ENCODE measurements around the gene NR5A1.

Gene NR5A1

GRCh38 chr9:124500796-124501611 is 6.2 kb downstream of the NR5A1 start:
- peaks cover 7% of the 10 kb centered on the region for H3K9me3 ChIP-seq (ENCODE audit: severe bottlenecking)
- H3K36me3 ChIP-seq, result no peaks in the 10 kb centered on the region
- TF ChIP-seq CTCF (IDR thresholded peaks at IDR 0.05; ENCODE audit: low read depth, low read length), result no peak
- peaks cover 13% of the 10 kb centered on the region for H3K27me3 ChIP-seq (ENCODE audit: insufficient read depth, low read depth, severe bottlenecking)
- H3K27ac ChIP-seq, result no peak overlapping the region
- H3K4me3 ChIP-seq (ENCODE audit: low read depth, low read length), result no peak overlapping the region
- no peak for DNase-seq

- no peak for TF ChIP-seq CTCF (IDR thresholded peaks at IDR 0.05; ENCODE audit: low read depth, low read length)
- Histone ChIP-seq H3K27ac (no peak overlapping the region), H3K27me3 (ENCODE audit: insufficient read depth, low read depth, severe bottlenecking) (peaks cover 13% of the 10 kb centered on the region), H3K4me3 (ENCODE audit: low read depth, low read length) (no peak overlapping the region), H3K36me3 (no peaks in the 10 kb centered on the region), H3K9me3 (ENCODE audit: severe bottlenecking) (peaks cover 7% of the 10 kb centered on the region)
- no peak for DNase-seq
Measured at GRCh38 chr9:124500028-124500795, 7.0 kb downstream of the NR5A1 start.

GRCh38 chr9:124499216-124499615 is 8.0 kb downstream of the NR5A1 start:
- Histone ChIP-seq H3K27ac (no peak overlapping the region), H3K9me3 (ENCODE audit: severe bottlenecking) (peaks cover 7% of the 10 kb centered on the region)

GRCh38 chr9:124498499-124499146 is 8.6 kb downstream of the NR5A1 start:
- Histone ChIP-seq H3K27me3 (ENCODE audit: insufficient read depth, low read depth, severe bottlenecking) (peaks cover 1% of the 10 kb centered on the region), H3K36me3 (no peaks in the 10 kb centered on the region), H3K4me3 (ENCODE audit: low read depth, low read length) (no peak overlapping the region), H3K27ac (no peak overlapping the region), H3K9me3 (ENCODE audit: severe bottlenecking) (peaks cover 1% of the 10 kb centered on the region)
- no peak for DNase-seq
- TF ChIP-seq CTCF (IDR thresholded peaks at IDR 0.05; ENCODE audit: low read depth, low read length), result no peak

More at GRCh38 chr9:124499216-124499615, 8.0 kb downstream of the NR5A1 start:
- Histone ChIP-seq H3K4me3 (ENCODE audit: low read depth, low read length) (no peak overlapping the region), H3K27me3 (ENCODE audit: insufficient read depth, low read depth, severe bottlenecking) (peaks cover 7% of the 10 kb centered on the region), H3K36me3 (no peaks in the 10 kb centered on the region)
- DNase-seq, result no peak
- TF ChIP-seq CTCF (IDR thresholded peaks at IDR 0.05; ENCODE audit: low read depth, low read length), result no peak

- Histone ChIP-seq H3K4me3 (ENCODE audit: low read depth, low read length) (no peak overlapping the region), H3K9me3 (ENCODE audit: severe bottlenecking) (no peaks in the 10 kb centered on the region), H3K36me3 (no peaks in the 10 kb centered on the region), H3K27me3 (ENCODE audit: insufficient read depth, low read depth, severe bottlenecking) (no peaks in the 10 kb centered on the region), H3K27ac (peak overlapping the region; percentile 14; the same call in 1 of the 2 replicates)
- DNase-seq, result no peak
- no peak for TF ChIP-seq CTCF (IDR thresholded peaks at IDR 0.05; ENCODE audit: low read depth, low read length)
Measured at GRCh38 chr9:124498040-124498439, 9.2 kb downstream of the NR5A1 start.

Measured in WERI-Rb-1 (cell line).